ENCODE results near the gene VSTM2B.

The VSTM2B gene

GRCh38 chr19:29605653-29606419 lies 80.0 kb downstream of the VSTM2B start, which contains the start of gene POP4:
Gene POP4, plus strand, starts transcription at chr19:29606283. Its CDS starts 36 bp downstream, at chr19:29606319.
- DNase-seq, result peak; percentile 97

GRCh38 chr19:29606420-29606747 lies 80.6 kb downstream of the VSTM2B start:
- no peak for DNase-seq

- DNase-seq, result no peak
These were observed 83.8 kb downstream of the VSTM2B start for GRCh38 chr19:29609636-29610035.

GRCh38 chr19:29610213-29610573 lies 84.4 kb downstream of the VSTM2B start:
- peak; percentile 55 for DNase-seq

GRCh38 chr19:29610574-29611271 lies 84.9 kb downstream of the VSTM2B start:
- DNase-seq, result peak; percentile 81

- DNase-seq, result no peak
These were observed 86.3 kb downstream of the VSTM2B start for GRCh38 chr19:29612121-29612520.

GRCh38 chr19:29612801-29613595 lies 87.2 kb downstream of the VSTM2B start:
- no peak for DNase-seq

GRCh38 chr19:29614046-29614445 lies 88.3 kb downstream of the VSTM2B start:
- no peak for DNase-seq

Data from NK-92 treated with Interleukin-12 subunit alpha and Interleukin-12 subunit beta, amount 100 ng/mL, for 24 hours (cell line).